ENCODE measurements around the gene KIF5C.

Gene KIF5C

GRCh38 chr2:148926981-148927401, 52.0 kb downstream of the KIF5C start:
- DNase-seq: no peak

GRCh38 chr2:148928395-148928794, 53.4 kb downstream of the KIF5C start:
- no peak for DNase-seq

- no peak for DNase-seq
Measured at GRCh38 chr2:148930046-148930775, 55.2 kb downstream of the KIF5C start.

GRCh38 chr2:148932536-148932935, 57.5 kb downstream of the KIF5C start:
- no peak for DNase-seq

GRCh38 chr2:148933456-148933855, 58.4 kb downstream of the KIF5C start:
- no peak for DNase-seq

GRCh38 chr2:148935791-148936190, 60.8 kb downstream of the KIF5C start:
- DNase-seq: no peak

GRCh38 chr2:148936857-148937450, 61.9 kb downstream of the KIF5C start:
- peak; percentile 0 for DNase-seq

GRCh38 chr2:148939271-148939670, 64.2 kb downstream of the KIF5C start:
- no peak for DNase-seq

GRCh38 chr2:148943097-148943496, 68.1 kb downstream of the KIF5C start:
- DNase-seq: no peak

- no peak for DNase-seq
Measured at GRCh38 chr2:148944536-148944935, 69.5 kb downstream of the KIF5C start.

- DNase-seq: no peak
Measured at GRCh38 chr2:148947299-148947698, 72.3 kb downstream of the KIF5C start.

GRCh38 chr2:148948868-148949267, 73.8 kb downstream of the KIF5C start:
- no peak for DNase-seq

GRCh38 chr2:148949348-148949747, 74.3 kb downstream of the KIF5C start:
- DNase-seq: no peak

- DNase-seq: no peak
Measured at GRCh38 chr2:148952621-148953020, 77.6 kb downstream of the KIF5C start.

- DNase-seq: no peak
Measured at GRCh38 chr2:148953426-148953825, 78.4 kb downstream of the KIF5C start.

- no peak for DNase-seq
Measured at GRCh38 chr2:148954536-148954935, 79.5 kb downstream of the KIF5C start.

GRCh38 chr2:148955798-148956197, 80.8 kb downstream of the KIF5C start:
- DNase-seq: no peak

- no peak for DNase-seq
Measured at GRCh38 chr2:148957023-148957422, 82.0 kb downstream of the KIF5C start.

GRCh38 chr2:148959745-148960144, 84.7 kb downstream of the KIF5C start:
- no peak for DNase-seq

- DNase-seq: no peak
Measured at GRCh38 chr2:148960483-148960882, 85.5 kb downstream of the KIF5C start.

GRCh38 chr2:148963461-148963860, 88.4 kb downstream of the KIF5C start:
- no peak for DNase-seq

GRCh38 chr2:148965623-148966437, 90.8 kb downstream of the KIF5C start:
- DNase-seq: peak; percentile 51

GRCh38 chr2:148966438-148966758, 91.4 kb downstream of the KIF5C start:
- no peak for DNase-seq

GRCh38 chr2:148967056-148967455, 92.0 kb downstream of the KIF5C start:
- no peak for DNase-seq
